ENCODE data around the gene MRPL40. TPM values are rescaled to one million over a fixed set of nuclear protein-coding genes. Genes with fewer than 3 reads are reported as not detected.

MRPL40 gene
- total and polyA plus RNA-seq, 2 of the 13 experiments (the other 11 are each of a cell fraction or from before 2014, with no cell fraction given), result 42.7 to 79.7 TPM

DNA sequence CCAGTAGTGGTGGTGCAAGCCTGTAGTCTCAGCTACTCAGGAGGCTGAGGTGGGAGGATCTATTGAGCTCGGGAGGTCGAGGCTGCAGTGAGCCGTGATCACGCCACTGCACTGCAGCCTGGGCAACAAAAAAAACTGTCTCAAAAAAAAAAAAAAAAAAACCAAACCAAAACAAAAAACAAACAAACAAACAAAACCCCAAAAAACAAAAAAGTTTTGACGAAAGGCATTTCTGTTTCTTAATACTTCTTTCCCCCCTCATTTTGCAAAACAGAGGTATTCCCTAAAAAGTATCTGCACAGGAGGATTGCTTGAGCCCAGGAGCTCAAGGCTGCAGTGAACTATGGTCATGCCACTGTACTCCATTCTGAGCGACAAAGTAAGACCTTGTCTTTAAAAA, 12.0 kb upstream of the MRPL40 start:
- H3K27ac ChIP-seq (ENCODE audit: extremely low read length, insufficient read depth, low read length), result no peak overlapping the region
- no peak overlapping the region for H2AFZ ChIP-seq (ENCODE audit: low read length)
- ChIA-PET CTCF (ENCODE audit: low intra/inter-chr PET ratio, low total read pairs) (no interaction called here), POLR2A (no interaction called here)
- H3K4me2 ChIP-seq (ENCODE audit: low read depth, low read length), result no peak overlapping the region
- H3K27me3 ChIP-seq (ENCODE audit: control insufficient read depth in 1 of 2, insufficient read depth in 2 of 2, low read length in 2 of 2), result no peaks in the 10 kb centered on the region; a peak in 1 of 5 replicates
- H3K9ac ChIP-seq (ENCODE audit: insufficient read depth, low read depth, low read length), result no peak overlapping the region
- H3K9me3 ChIP-seq (ENCODE audit: low read length), result no peaks in the 10 kb centered on the region
- WGBS (ENCODE audit: low lambda C conversion rate), result 93% methylated on average over 6 of the region's 6 CpGs
- intact Hi-C loops (cut with micrococcal nuclease; ENCODE audit: unreplicated experiment) (no loop called here), in situ Hi-C loops (cut with HindIII; ENCODE audit: extremely low pct_ligation_motif_present, low pct_unique_long_range_greater_than_20kb) (no loop called here)
- peaks cover 4 to 49% of the 10 kb centered on the region in 2 experiments; a peak in 3 of 5 replicates for H3K36me3 ChIP-seq (replicated peaks in 1 of 2; ENCODE audit: control insufficient read depth in 1 of 2, insufficient read depth in 2 of 2, low read length in 2 of 2)
- peaks cover 42% of the 10 kb centered on the region for H3K4me1 ChIP-seq (ENCODE audit: insufficient read depth, low read length)
- ATAC-seq (no peak), DNase-seq (ENCODE audit: low spot score) (no peak), FAIRE-seq (no peak)
- TF ChIP-seq ZNF556 (CRISPR knock-in tag; IDR thresholded peaks at IDR 0.05; ENCODE audit: borderline replicate concordance) (no peak), PHB2 (IDR thresholded peaks at IDR 0.05; ENCODE audit: partially characterized antibody) (no peak), STAT5B (CRISPR knock-in tag; IDR thresholded peaks at IDR 0.05) (no peak), ZSCAN22 (CRISPR knock-in tag; IDR thresholded peaks at IDR 0.05) (no peak), ONECUT2 (CRISPR knock-in tag; IDR thresholded peaks at IDR 0.05) (no peak), CBX2 (IDR thresholded peaks at IDR 0.05; ENCODE audit: low read depth, low read length) (no peak), CBX2 (CRISPR knock-in tag; IDR thresholded peaks at IDR 0.05; ENCODE audit: low read depth) (no peak), ZNF558 (CRISPR knock-in tag; IDR thresholded peaks at IDR 0.05; ENCODE audit: borderline replicate concordance) (no peak), NCOA2 (CRISPR knock-in tag; IDR thresholded peaks at IDR 0.05) (no peak), ZNF761 (CRISPR knock-in tag; conservative IDR thresholded peaks at IDR 0.05) (no peak), SP140L (CRISPR knock-in tag; IDR thresholded peaks at IDR 0.05; ENCODE audit: borderline replicate concordance) (no peak)
- H3K4me3 ChIP-seq (replicated peaks in 1 of 3; ENCODE audit: insufficient read depth in 1 of 3, low read depth in 2 of 3, low read length in 3 of 3), result no peak overlapping the region
- no TSS peak for BruUV-seq (replicated peaks)
- H3K79me2 ChIP-seq (ENCODE audit: insufficient read depth, low read length), result peaks cover 95% of the 10 kb centered on the region
- peaks cover 48% of the 10 kb centered on the region for H4K20me1 ChIP-seq (ENCODE audit: insufficient read depth, low read length)
